ENCODE data around the gene BANP. TPM values are rescaled to one million over a fixed set of nuclear protein-coding genes. Genes with fewer than 3 reads are reported as not detected.

Gene BANP
- total RNA-seq, 1 experiment from 2014 or later, result 24.2 TPM

GRCh38 chr16:88008840-88009239, 57.6 kb downstream of the BANP start:
- Histone ChIP-seq H3K27me3 (ENCODE audit: low read length) (no peaks in the 10 kb centered on the region), H3K4me1 (ENCODE audit: insufficient read depth, low read length) (peaks cover 8% of the 10 kb centered on the region), H3K9ac (ENCODE audit: low read length) (no peak overlapping the region), H3K4me2 (ENCODE audit: low read length) (no peak overlapping the region), H3K9me2 (replicated peaks; ENCODE audit: low read length) (no peaks in the 10 kb centered on the region), H3K27ac (ENCODE audit: low read length) (no peak overlapping the region), H3K9me3 (ENCODE audit: low read length) (no peaks in the 10 kb centered on the region), H3K79me2 (ENCODE audit: low read length) (no peaks in the 10 kb centered on the region), H3K4me3 (ENCODE audit: low read length) (no peak overlapping the region), H3K36me3 (ENCODE audit: low read depth, low read length) (peaks cover 3% of the 10 kb centered on the region; the same call in 1 of the 2 replicates), H2AFZ (ENCODE audit: low read length) (no peak overlapping the region), H4K20me1 (ENCODE audit: low read length) (no peaks in the 10 kb centered on the region), H3F3A (ENCODE audit: low read length, unreplicated experiment) (no peaks in the 10 kb centered on the region)
- POLR2A ChIA-PET (ENCODE audit: unreplicated experiment), result no interaction called here
- intact Hi-C loops (cut with micrococcal nuclease), result no loop called here
- BruUV-seq (replicated peaks), result no TSS peak
- DNase-seq (no peak), ATAC-seq (no peak)
- no peak for TF ChIP-seq CTCF (conservative IDR thresholded peaks at IDR 0.05; ENCODE audit: low read depth, low read length)
- no peak for TF ChIP-seq EZH2phosphoT487 (IDR thresholded peaks at IDR 0.05; ENCODE audit: borderline replicate concordance, low read length)
- no peak for TF ChIP-seq EZH2 (IDR thresholded peaks at IDR 0.05; ENCODE audit: low read length, unreplicated experiment)
- CTCF ChIA-PET, result no interaction called here

GRCh38 chr16:88009563-88010342, 58.5 kb downstream of the BANP start:
- DNase-seq, result no peak
- no peaks in the 10 kb centered on the region for H3K27me3 ChIP-seq (ENCODE audit: low read length)
- no peak overlapping the region for H3K4me3 ChIP-seq (ENCODE audit: low read length)
- no peak for ATAC-seq
- CTCF ChIA-PET, result no interaction called here
- no peak overlapping the region for H3K27ac ChIP-seq (ENCODE audit: low read length)
- no peak overlapping the region for H3K9ac ChIP-seq (ENCODE audit: low read length)
- intact Hi-C loops (cut with micrococcal nuclease), result no loop called here
- H3K9me2 ChIP-seq (replicated peaks; ENCODE audit: low read length), result no peaks in the 10 kb centered on the region
- H3K9me3 ChIP-seq (ENCODE audit: low read length), result no peaks in the 10 kb centered on the region
- H2AFZ ChIP-seq (ENCODE audit: low read length), result no peak overlapping the region
- TF ChIP-seq EZH2phosphoT487 (IDR thresholded peaks at IDR 0.05; ENCODE audit: borderline replicate concordance, low read length) (no peak), EZH2 (IDR thresholded peaks at IDR 0.05; ENCODE audit: low read length, unreplicated experiment) (no peak)
- H3K79me2 ChIP-seq (ENCODE audit: low read length), result no peaks in the 10 kb centered on the region
- peaks cover 3% of the 10 kb centered on the region; the same call in 1 of the 2 replicates for H3K36me3 ChIP-seq (ENCODE audit: low read depth, low read length)
- H3K4me2 ChIP-seq (ENCODE audit: low read length), result no peak overlapping the region
- POLR2A ChIA-PET (ENCODE audit: unreplicated experiment), result interaction anchor here (0.6 kb wide), 1 partner anchor 524 kb away, joined by 3 read pairs; no protein-coding TSS in a partner anchor
- H3K4me1 ChIP-seq (ENCODE audit: insufficient read depth, low read length), result peaks cover 17% of the 10 kb centered on the region
- no TSS peak for BruUV-seq (replicated peaks)
- H4K20me1 ChIP-seq (ENCODE audit: low read length), result no peaks in the 10 kb centered on the region
- H3F3A ChIP-seq (ENCODE audit: low read length, unreplicated experiment), result no peaks in the 10 kb centered on the region

- Histone ChIP-seq H3K9ac (ENCODE audit: low read length) (no peak overlapping the region), H3F3A (ENCODE audit: low read length, unreplicated experiment) (no peaks in the 10 kb centered on the region), H2AFZ (ENCODE audit: low read length) (no peak overlapping the region), H3K9me3 (ENCODE audit: low read length) (no peaks in the 10 kb centered on the region), H3K36me3 (ENCODE audit: low read depth, low read length) (peaks cover 3% of the 10 kb centered on the region; the same call in 1 of the 2 replicates), H3K27ac (ENCODE audit: low read length) (no peak overlapping the region), H3K27me3 (ENCODE audit: low read length) (no peaks in the 10 kb centered on the region), H3K79me2 (ENCODE audit: low read length) (no peaks in the 10 kb centered on the region), H3K4me1 (ENCODE audit: insufficient read depth, low read length) (peaks cover 20% of the 10 kb centered on the region), H3K4me2 (ENCODE audit: low read length) (no peak overlapping the region), H3K4me3 (ENCODE audit: low read length) (no peak overlapping the region), H3K9me2 (replicated peaks; ENCODE audit: low read length) (no peaks in the 10 kb centered on the region), H4K20me1 (ENCODE audit: low read length) (no peaks in the 10 kb centered on the region)
- CTCF ChIA-PET, result no interaction called here
- ATAC-seq (no peak), DNase-seq (no peak)
- BruUV-seq (replicated peaks), result no TSS peak
- intact Hi-C loops (cut with micrococcal nuclease), result no loop called here
- POLR2A ChIA-PET (ENCODE audit: unreplicated experiment), result interaction anchor here (0.6 kb wide), 1 partner anchor 524 kb away, joined by 3 read pairs; no protein-coding TSS in a partner anchor
- TF ChIP-seq CTCF (conservative IDR thresholded peaks at IDR 0.05; ENCODE audit: low read depth, low read length) (no peak), EZH2 (IDR thresholded peaks at IDR 0.05; ENCODE audit: low read length, unreplicated experiment) (no peak), EZH2phosphoT487 (IDR thresholded peaks at IDR 0.05; ENCODE audit: borderline replicate concordance, low read length) (no peak)
These were observed 59.2 kb downstream of the BANP start for GRCh38 chr16:88010343-88010967.

Data from PC-3 (cell line).